HCT116 (cell line): Measurements from ENCODE around the gene SLC35F2. TPM values are rescaled to one million over a fixed set of nuclear protein-coding genes. Genes with fewer than 3 reads are reported as not detected.

Experiments used
- ATAC-seq: fragments of 200-7000 bp; cut with Tn5 transposase; 2 replicates; pipeline ENCODE4 v1.9.1; 2020; ENCODE audit warnings: mild to moderate bottlenecking, moderate library complexity
- BruUV-seq: library from RNA; stranded (reverse); fragments of 400-500 nt; replicated peaks from 2 replicates; lab custom pipeline; 2021; lab: Mats Ljungman, UMichigan
- CTCF ChIA-PET: fragments of 300-600 bp; sonication (Branson Sonifier 250); formaldehyde crosslinking; loops from one replicate; lab custom pipeline; 2021; ENCODE audit warnings: antibody characterized with exemption; lab: Charles Lee
- POLR2A ChIA-PET: fragments of 300-600, 350-600 bp; sonication (Branson Sonifier 250); formaldehyde crosslinking; loops from one replicate; lab custom pipeline; 2021; ENCODE audit warnings: antibody characterized with exemption; lab: Charles Lee
- RAD21 ChIA-PET, 2 experiments: fragments of 300-600 bp; sonication (Branson Sonifier 250); formaldehyde crosslinking; loops; one replicate each; lab custom pipeline; 2023; ENCODE audit warnings: low total read pairs in 2 of 2; ENCODE audit not compliant: uncharacterized antibody in 2 of 2, unreplicated experiment in 2 of 2, low non-redundant PET in 1 of 2; lab: Charles Lee
- DNase-seq: peaks from one replicate; pipeline ENCODE4 v3.0.0-alpha.2; 2010; ENCODE audit warnings: low read depth, low spot score
- H2AFZ ChIP-seq: fragments of 200-600 bp; shearing (Covaris generic), sonication (generic); 2 replicates; pipeline ENCODE4 v1.6.1; 2017; ENCODE audit warnings: low read depth, mixed run types, mixed read lengths, antibody characterized with exemption, low read length; ENCODE audit not compliant: poor library complexity, severe bottlenecking
- H3K27ac ChIP-seq: 2 replicates; pipeline ENCODE4 v1.5.1; 2012; ENCODE audit warnings: low read depth, low read length
- H3K27me3 ChIP-seq: fragments of 200-600 bp; sonication (generic); 2 replicates; pipeline ENCODE4 v1.6.1; 2016; ENCODE audit warnings: mixed run types, low read length, mixed read lengths; ENCODE audit not compliant: insufficient read depth
- H3K36me3 ChIP-seq, 2 experiments: fragments of 200-500 bp in 1 of 2; fragments of 200-600 bp in 1 of 2; sonication (Bioruptor generic) in 1 of 2; sonication (generic) in 1 of 2; 2 replicates each; pipeline versions ENCODE4 v1.5.1 to v1.6.1; 2014 to 2016; ENCODE audit warnings: low read length in 2 of 2, inconsistent platforms in 1 of 2, mixed read lengths in 1 of 2, mixed run types in 1 of 2; ENCODE audit not compliant: insufficient read depth in 2 of 2, control insufficient read depth in 1 of 2
- H3K4me1 ChIP-seq, 2 experiments: fragments of 200-600 bp in 1 of 2; sonication (generic) in 1 of 2; 2 replicates each; pipeline versions ENCODE4 v1.5.1 to v1.6.1; 2012 to 2017; ENCODE audit warnings: low read length in 2 of 2, inconsistent platforms in 1 of 2, mild to moderate bottlenecking in 1 of 2, mixed read lengths in 1 of 2, mixed run types in 1 of 2, moderate library complexity in 1 of 2; ENCODE audit not compliant: insufficient read depth in 2 of 2, control insufficient read depth in 1 of 2
- H3K4me2 ChIP-seq: fragments of 200-600 bp; sonication (generic); 2 replicates; pipeline ENCODE4 v1.6.1; 2017; ENCODE audit warnings: mixed run types, low read length, mixed read lengths
- H3K4me3 ChIP-seq, 2 experiments: fragments of 200-600 bp in 1 of 2; sonication (generic) in 1 of 2; replicated peaks in 1 of 2; 2 replicates each; pipeline ENCODE4 v1.5.1; 2011 to 2016; ENCODE audit warnings: low read length in 2 of 2, control low read depth in 1 of 2, low read depth in 1 of 2, mild to moderate bottlenecking in 1 of 2, mixed read lengths in 1 of 2, mixed run types in 1 of 2
- H3K79me2 ChIP-seq: fragments of 200-600 bp; sonication (generic); 2 replicates; pipeline ENCODE4 v1.6.1; 2017; ENCODE audit warnings: mild to moderate bottlenecking, mixed run types, low read length, moderate library complexity, mixed read lengths; ENCODE audit not compliant: insufficient read depth
- H3K9ac ChIP-seq: fragments of 200-600 bp; sonication (generic); 2 replicates; pipeline ENCODE4 v1.6.1; 2016; ENCODE audit warnings: low read length, mixed read lengths
- H3K9me2 ChIP-seq: fragments of 200-600 bp; sonication (generic), shearing (Covaris generic); 2 replicates; pipeline ENCODE4 v1.6.1; 2017; ENCODE audit warnings: mixed run types, mild to moderate bottlenecking, moderate library complexity; ENCODE audit not compliant: insufficient read depth
- H3K9me3 ChIP-seq, 2 experiments: fragments of 200-500 bp in 1 of 2; fragments of 200-600 bp in 1 of 2; sonication (Bioruptor generic) in 1 of 2; sonication (generic) in 1 of 2; 2 replicates each; pipeline ENCODE4 v1.6.1; 2014 to 2017; ENCODE audit warnings: low read length in 2 of 2, mixed read lengths in 2 of 2, inconsistent platforms in 1 of 2, low read depth in 1 of 2, mild to moderate bottlenecking in 1 of 2, mixed run types in 1 of 2, moderate library complexity in 1 of 2; ENCODE audit not compliant: control insufficient read depth in 1 of 2, insufficient read depth in 1 of 2
- H4K20me1 ChIP-seq: fragments of 200-600 bp; sonication (generic), shearing (Covaris generic); 2 replicates; pipeline ENCODE4 v1.6.1; 2017; ENCODE audit warnings: mixed run types, mild to moderate bottlenecking, moderate library complexity; ENCODE audit not compliant: insufficient read depth
- CTCF ChIP-seq, 3 experiments: fragments of 200-600 bp in 1 of 3; sonication (generic) in 1 of 3; IDR thresholded peaks in 2 of 3; conservative IDR thresholded peaks in 1 of 3; 2 replicates each; pipeline ENCODE4 v1.5.1; 2012 to 2017; ENCODE audit warnings: low read depth in 2 of 3, low read length in 2 of 3, antibody characterized with exemption in 1 of 3, borderline replicate concordance in 1 of 3, control low read depth in 1 of 3, mild to moderate bottlenecking in 1 of 3, mixed read lengths in 1 of 3, mixed run types in 1 of 3, moderate library complexity in 1 of 3; ENCODE audit not compliant: insufficient read depth in 1 of 3
- EZH2 ChIP-seq: fragments of 200-600 bp; sonication (generic); IDR thresholded peaks from 2 replicates; pipeline ENCODE4 v1.6.1; 2017; ENCODE audit warnings: antibody characterized with exemption, mixed run types
- EZH2phosphoT487 ChIP-seq: fragments of 200-600 bp; IDR thresholded peaks from 2 replicates; pipeline ENCODE4 v1.6.1; 2018; ENCODE audit warnings: antibody characterized with exemption, borderline replicate concordance
- JUND ChIP-seq: IDR thresholded peaks from 2 replicates; pipeline ENCODE4 v1.6.1; 2012
- MAX ChIP-seq: IDR thresholded peaks from 2 replicates; pipeline ENCODE4 v1.6.1; 2012
- POLR2A ChIP-seq: IDR thresholded peaks from 2 replicates; pipeline ENCODE4 v1.7.0; 2011; ENCODE audit warnings: borderline replicate concordance; ENCODE audit not compliant: insufficient read depth, insufficient read length; ENCODE audit errors: extremely low read depth
- POLR2AphosphoS5 ChIP-seq: IDR thresholded peaks from 2 replicates; pipeline ENCODE4 v1.6.1; 2011; ENCODE audit warnings: mild to moderate bottlenecking, low read depth, low read length, moderate library complexity
- RAD21 ChIP-seq: IDR thresholded peaks from 2 replicates; pipeline ENCODE4 v1.6.1; 2012; ENCODE audit warnings: low read depth, mild to moderate bottlenecking
- REST ChIP-seq: IDR thresholded peaks from 2 replicates; pipeline ENCODE4 v1.6.1; 2012; ENCODE audit warnings: low read depth
- SIN3A ChIP-seq: IDR thresholded peaks from 2 replicates; pipeline ENCODE4 v1.6.1; 2012; ENCODE audit warnings: low read depth
- TCF7L2 ChIP-seq: IDR thresholded peaks from 2 replicates; pipeline ENCODE4 v1.7.0; 2011; ENCODE audit warnings: borderline replicate concordance, inconsistent platforms; ENCODE audit not compliant: insufficient read depth, insufficient read length; ENCODE audit errors: extremely low read depth
- YY1 ChIP-seq: IDR thresholded peaks from 2 replicates; pipeline ENCODE4 v1.6.1; 2011; ENCODE audit warnings: low read length, low read depth, moderate library complexity, mild to moderate bottlenecking; ENCODE audit not compliant: insufficient replicate concordance; ENCODE audit errors: extremely low read depth
- intact Hi-C: fragments of 100-400 bp; cut with micrococcal nuclease; formaldehyde crosslinking; loops from 2 replicates; pipeline ENCODE4 v1.10.0; 2022
- total RNA-seq: library from RNA; stranded (reverse); gene quantifications from one replicate; pipeline ENCODE4 v1.2.1, GENCODE V29; 2021; ENCODE audit not compliant: unreplicated experiment
- TF ChIP-seq, protein P1 (sequence below): IDR thresholded peaks from 2 replicates; pipeline ENCODE4 v1.6.1; 2012

The SLC35F2 gene
- total RNA-seq, 1 experiment from 2014 or later = 53.5 TPM

DNA sequence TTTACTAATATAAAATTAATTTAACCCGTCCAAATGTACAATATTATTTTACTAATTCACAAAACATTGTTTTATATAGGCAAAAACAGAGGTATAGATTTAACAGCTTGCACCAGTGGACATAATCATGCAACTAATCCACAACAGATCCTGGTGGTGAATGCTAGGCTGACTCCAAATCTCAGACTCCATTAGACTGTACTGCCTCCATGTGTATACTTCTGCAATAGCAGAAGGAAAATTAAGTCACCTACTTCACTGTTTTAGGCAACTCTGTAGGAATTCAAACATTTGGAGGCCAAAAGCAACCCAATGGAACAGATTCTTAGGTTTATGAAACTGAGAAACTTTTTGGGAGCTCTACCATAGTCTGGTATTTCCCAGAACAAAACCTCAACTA is 39.7 kb upstream of the SLC35F2 start:
- Histone ChIP-seq H3K9ac (no peak overlapping the region), H3K9me3 (no peaks in the 10 kb centered on the region), H3K27me3 (no peaks in the 10 kb centered on the region), H3K27ac (no peak overlapping the region), H3K36me3 (no peaks in the 10 kb centered on the region), H3K4me1 (no peaks in the 10 kb centered on the region), H4K20me1 (no peaks in the 10 kb centered on the region; the same call in 1 of the 2 replicates), H3K4me2 (no peak overlapping the region), H2AFZ (no peak overlapping the region), H3K9me2 (no peaks in the 10 kb centered on the region), H3K4me3 (no peak overlapping the region), H3K79me2 (no peaks in the 10 kb centered on the region)
- RAD21 ChIA-PET = interaction anchor here in 1 of 2 experiments (1.3 kb wide), 1 partner anchor 157 kb away, joined by 5 read pairs; no protein-coding TSS in a partner anchor
- POLR2A ChIA-PET = no interaction called here
- intact Hi-C loops = loop anchor here (1.0 to 5.0 kb wide), 4 partner anchors 40 to 336 kb away; partner anchors contain the start of gene SLC35F2
- BruUV-seq = no TSS peak
- CTCF ChIA-PET = no interaction called here
- DNase-seq (peak; percentile 36), ATAC-seq (peak; percentile 94)
- peak; percentile 62 to 77 (median 71); a peak in 5 of 6 replicates for TF ChIP-seq CTCF (IDR thresholded peaks at IDR 0.05 in 2 of 3, conservative IDR thresholded peaks at IDR 0.05 in 1 of 3; ENCODE audit: borderline replicate concordance in 1 of 3, insufficient read depth in 1 of 3, low read depth in 2 of 3, low read length in 2 of 3)
- TF ChIP-seq, protein P1, sequence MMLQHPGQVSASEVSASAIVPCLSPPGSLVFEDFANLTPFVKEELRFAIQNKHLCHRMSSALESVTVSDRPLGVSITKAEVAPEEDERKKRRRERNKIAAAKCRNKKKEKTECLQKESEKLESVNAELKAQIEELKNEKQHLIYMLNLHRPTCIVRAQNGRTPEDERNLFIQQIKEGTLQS = no peak
- TF ChIP-seq RAD21 = peak; percentile 89

DNA sequence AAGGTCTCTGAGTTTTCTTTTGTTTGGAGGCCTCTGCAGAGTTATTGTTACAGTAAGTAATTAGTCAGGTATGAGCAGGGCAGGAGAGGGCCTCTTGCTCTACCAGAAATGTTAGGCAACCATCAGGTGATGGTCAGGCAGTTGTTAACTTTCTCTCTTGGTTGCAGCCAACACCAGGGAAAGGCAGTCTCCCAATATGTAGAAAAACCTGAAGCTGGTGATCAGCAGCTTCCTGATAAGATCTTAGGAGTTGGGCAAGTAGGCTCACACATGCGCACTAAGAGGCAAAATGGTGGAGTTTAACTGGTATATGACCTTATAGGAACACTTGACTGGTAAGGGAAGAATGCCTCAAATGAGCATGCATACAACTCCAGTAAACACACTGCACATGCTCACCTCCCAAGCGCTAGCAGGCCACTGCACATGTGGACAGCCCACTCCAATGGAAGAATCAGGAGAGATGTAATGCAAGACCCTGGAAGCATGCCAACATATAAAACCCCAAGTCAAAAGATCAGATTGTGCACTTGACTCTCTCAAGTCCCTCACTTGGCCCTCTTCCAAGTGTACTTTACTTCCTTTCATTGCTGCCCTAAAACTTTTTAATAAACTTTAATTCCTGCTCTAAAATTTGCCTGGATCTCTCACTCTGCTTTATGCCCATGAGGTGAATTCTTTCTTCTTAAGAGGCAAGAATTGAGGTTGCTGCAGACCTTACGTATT is 23.7 kb upstream of the SLC35F2 start:
- DNase-seq = no peak
- no peaks in the 10 kb centered on the region for H3K27me3 ChIP-seq
- no peak overlapping the region for H3K4me3 ChIP-seq
- no peaks in the 10 kb centered on the region for H4K20me1 ChIP-seq
- no peaks in the 10 kb centered on the region for H3K79me2 ChIP-seq
- H3K27ac ChIP-seq = no peak overlapping the region
- POLR2A ChIA-PET = no interaction called here
- TF ChIP-seq POLR2A = no peak
- TF ChIP-seq YY1 = no peak
- TF ChIP-seq TCF7L2 = no peak
- no peak for TF ChIP-seq JUND
- TF ChIP-seq REST = no peak
- TF ChIP-seq EZH2phosphoT487 = no peak
- no peak for TF ChIP-seq EZH2
- no peak for TF ChIP-seq POLR2AphosphoS5
- TF ChIP-seq SIN3A = no peak
- no peak for TF ChIP-seq MAX
- no peak for ATAC-seq
- peaks cover 0 to 6% of the 10 kb centered on the region in 2 experiments; a peak in 2 of 4 replicates for H3K4me1 ChIP-seq
- RAD21 ChIA-PET = no interaction called here
- H3K36me3 ChIP-seq = no peaks in the 10 kb centered on the region
- no peaks in the 10 kb centered on the region for H3K9me2 ChIP-seq
- no peak overlapping the region for H2AFZ ChIP-seq
- H3K9me3 ChIP-seq = no peaks in the 10 kb centered on the region
- CTCF ChIA-PET = no interaction called here
- H3K9ac ChIP-seq = no peak overlapping the region
- BruUV-seq = no TSS peak
- intact Hi-C loops = no loop called here
- H3K4me2 ChIP-seq = no peak overlapping the region
